Measurements from ENCODE around the gene RCSD1. TPM values are rescaled to one million over a fixed set of nuclear protein-coding genes. Genes with fewer than 3 reads are reported as not detected.

RCSD1 gene
- polyA plus RNA-seq, 3 donors: 116 to 218 (median 216) TPM

DNA sequence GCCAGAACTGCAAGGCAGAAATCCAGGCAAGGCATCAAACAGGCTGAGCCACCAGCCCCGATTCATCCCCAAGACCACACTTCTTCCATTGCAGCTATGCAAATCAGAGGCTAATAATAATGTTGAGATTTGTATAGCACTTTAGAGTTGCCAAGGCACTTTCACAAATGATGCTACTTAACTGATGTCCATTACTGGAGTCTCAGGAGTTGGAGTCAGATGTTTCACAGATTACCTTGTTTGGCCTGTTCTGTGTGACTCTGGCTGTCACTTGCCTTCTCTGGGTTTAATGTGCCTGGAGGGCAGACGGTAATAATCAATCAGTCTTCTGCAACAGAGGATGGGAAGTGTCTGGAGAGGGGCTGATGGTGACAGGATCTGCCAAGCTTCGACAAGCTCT, 51.0 kb downstream of the RCSD1 start:
- peaks cover 100% of the 10 kb centered on the region for H4K20me1 ChIP-seq (ENCODE audit: insufficient read depth, low read length)
- H3K4me3 Mint-ChIP-seq: no peak overlapping the region
- intact Hi-C loops (cut with micrococcal nuclease): loop anchor here (10.0 kb wide), 2 partner anchors 126 to 276 kb away; partner anchors contain the start of gene CREG1 (in 1 of the 2)
- peak overlapping the region in 4 of 7 donors; percentile 22 to 74 (median 50) for H3K27ac Mint-ChIP-seq
- H3K36me3 ChIP-seq (replicated peaks in 1 of 2; ENCODE audit: control insufficient read depth in 1 of 2, insufficient read depth in 2 of 2, low read length in 2 of 2): peaks cover 83 to 100% of the 10 kb centered on the region in 2 donors
- no peaks in the 10 kb centered on the region for H3K27me3 Mint-ChIP-seq (ENCODE audit: low read depth in 3 of 3)
- TF ChIP-seq, protein P1, sequence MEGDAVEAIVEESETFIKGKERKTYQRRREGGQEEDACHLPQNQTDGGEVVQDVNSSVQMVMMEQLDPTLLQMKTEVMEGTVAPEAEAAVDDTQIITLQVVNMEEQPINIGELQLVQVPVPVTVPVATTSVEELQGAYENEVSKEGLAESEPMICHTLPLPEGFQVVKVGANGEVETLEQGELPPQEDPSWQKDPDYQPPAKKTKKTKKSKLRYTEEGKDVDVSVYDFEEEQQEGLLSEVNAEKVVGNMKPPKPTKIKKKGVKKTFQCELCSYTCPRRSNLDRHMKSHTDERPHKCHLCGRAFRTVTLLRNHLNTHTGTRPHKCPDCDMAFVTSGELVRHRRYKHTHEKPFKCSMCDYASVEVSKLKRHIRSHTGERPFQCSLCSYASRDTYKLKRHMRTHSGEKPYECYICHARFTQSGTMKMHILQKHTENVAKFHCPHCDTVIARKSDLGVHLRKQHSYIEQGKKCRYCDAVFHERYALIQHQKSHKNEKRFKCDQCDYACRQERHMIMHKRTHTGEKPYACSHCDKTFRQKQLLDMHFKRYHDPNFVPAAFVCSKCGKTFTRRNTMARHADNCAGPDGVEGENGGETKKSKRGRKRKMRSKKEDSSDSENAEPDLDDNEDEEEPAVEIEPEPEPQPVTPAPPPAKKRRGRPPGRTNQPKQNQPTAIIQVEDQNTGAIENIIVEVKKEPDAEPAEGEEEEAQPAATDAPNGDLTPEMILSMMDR (IDR thresholded peaks at IDR 0.05): no peak
- H3K9ac ChIP-seq (ENCODE audit: insufficient read depth, low read length, poor library complexity, severe bottlenecking): no peak overlapping the region
- WGBS (ENCODE audit: insufficient coverage): 100% methylated on average over 1 of the region's 3 CpGs
- H3K9me3 Mint-ChIP-seq: no peaks in the 10 kb centered on the region
- H3K27ac ChIP-seq (ENCODE audit: low read depth in 1 of 2, low read length in 2 of 2): peak overlapping the region in 1 of 2 donors; percentile 82
- DNase-seq: no peak
- H2AFZ ChIP-seq (ENCODE audit: insufficient read depth, low read depth, low read length, poor library complexity, severe bottlenecking): no peak overlapping the region
- H3K4me1 Mint-ChIP-seq: peaks cover 17% of the 10 kb centered on the region
- peaks cover 92% of the 10 kb centered on the region for H3K79me2 ChIP-seq (ENCODE audit: insufficient read depth, low read length)
- no peaks in the 10 kb centered on the region for H3K27me3 ChIP-seq (ENCODE audit: control insufficient read depth in 2 of 2, insufficient read depth in 2 of 2, low read length in 2 of 2)
- peaks cover 15 to 17% of the 10 kb centered on the region in 2 donors for H3K4me1 ChIP-seq (ENCODE audit: control insufficient read depth in 1 of 2, insufficient read depth in 2 of 2, low read length in 2 of 2)
- peaks cover 0 to 45% of the 10 kb centered on the region in 2 donors for H3K36me3 Mint-ChIP-seq
- no peaks in the 10 kb centered on the region for H3K9me3 ChIP-seq (replicated peaks in 1 of 2; ENCODE audit: control insufficient read depth in 1 of 2, insufficient read depth in 1 of 2, low read length in 2 of 2)
- H3K4me3 ChIP-seq (replicated peaks in 1 of 3; ENCODE audit: low read depth in 2 of 3, low read length in 3 of 3): no peak overlapping the region
- no peak overlapping the region for H3K4me2 ChIP-seq (replicated peaks; ENCODE audit: extremely low read depth, low read length, poor library complexity, severe bottlenecking)

DNA sequence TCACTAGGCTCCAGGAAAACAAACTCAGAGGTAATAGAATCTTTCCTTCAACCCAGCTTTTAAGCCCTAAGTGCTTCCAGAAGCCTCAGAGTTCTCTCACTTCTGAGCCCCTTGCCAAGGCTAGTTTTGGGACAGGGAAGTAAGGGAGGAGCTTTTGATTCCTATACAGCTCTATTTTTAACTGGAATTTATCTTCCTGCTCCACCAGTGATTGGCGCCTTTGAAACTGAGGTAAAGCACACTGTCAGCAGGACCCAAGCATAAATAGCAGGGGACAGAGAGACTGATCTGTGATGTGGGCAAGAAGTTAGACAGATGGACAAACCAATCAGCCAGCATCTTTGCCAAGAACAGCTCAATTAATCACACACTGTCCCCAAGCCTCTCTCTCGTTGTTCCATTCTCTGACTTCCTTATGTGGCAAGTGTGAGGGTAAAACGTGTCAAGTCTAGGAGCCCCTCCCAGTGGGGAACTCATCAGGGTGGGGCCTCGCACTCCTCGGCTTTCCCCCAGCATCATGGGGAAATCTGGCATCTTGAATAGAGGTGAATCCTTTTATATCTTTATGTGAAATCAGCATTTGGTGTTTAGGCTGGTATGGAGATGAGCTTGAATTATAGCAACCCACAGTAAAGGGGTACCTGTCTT, 51.5 kb downstream of the RCSD1 start:
- DNase-seq: peak in 1 of 3 donors; percentile 18
- H3K4me1 ChIP-seq (ENCODE audit: control insufficient read depth in 1 of 2, insufficient read depth in 2 of 2, low read length in 2 of 2): peaks cover 15 to 17% of the 10 kb centered on the region in 2 donors
- H3K9me3 Mint-ChIP-seq: no peaks in the 10 kb centered on the region
- H3K9ac ChIP-seq (ENCODE audit: insufficient read depth, low read length, poor library complexity, severe bottlenecking): no peak overlapping the region
- peaks cover 100% of the 10 kb centered on the region for H4K20me1 ChIP-seq (ENCODE audit: insufficient read depth, low read length)
- peaks cover 0 to 45% of the 10 kb centered on the region in 2 donors for H3K36me3 Mint-ChIP-seq
- intact Hi-C loops (cut with micrococcal nuclease): loop anchor here (10.0 kb wide), 2 partner anchors 127 to 277 kb away; partner anchors contain the start of gene CREG1 (in 1 of the 2)
- H3K9me3 ChIP-seq (replicated peaks in 1 of 2; ENCODE audit: control insufficient read depth in 1 of 2, insufficient read depth in 1 of 2, low read length in 2 of 2): no peaks in the 10 kb centered on the region
- H3K27me3 ChIP-seq (ENCODE audit: control insufficient read depth in 2 of 2, insufficient read depth in 2 of 2, low read length in 2 of 2): no peaks in the 10 kb centered on the region
- H3K27ac ChIP-seq (ENCODE audit: low read depth in 1 of 2, low read length in 2 of 2): peak overlapping the region in 1 of 2 donors; percentile 82
- peaks cover 85 to 100% of the 10 kb centered on the region in 2 donors for H3K36me3 ChIP-seq (replicated peaks in 1 of 2; ENCODE audit: control insufficient read depth in 1 of 2, insufficient read depth in 2 of 2, low read length in 2 of 2)
- H3K27ac Mint-ChIP-seq: peak overlapping the region in 4 of 7 donors; percentile 38 to 74 (median 68)
- H3K27me3 Mint-ChIP-seq (ENCODE audit: low read depth in 3 of 3): no peaks in the 10 kb centered on the region
- H3K79me2 ChIP-seq (ENCODE audit: insufficient read depth, low read length): peaks cover 92% of the 10 kb centered on the region
- H3K4me1 Mint-ChIP-seq: peaks cover 14% of the 10 kb centered on the region
- TF ChIP-seq, protein P1 (IDR thresholded peaks at IDR 0.05): no peak
- H2AFZ ChIP-seq (ENCODE audit: insufficient read depth, low read depth, low read length, poor library complexity, severe bottlenecking): no peak overlapping the region
- no peak overlapping the region for H3K4me3 Mint-ChIP-seq
- H3K4me2 ChIP-seq (replicated peaks; ENCODE audit: extremely low read depth, low read length, poor library complexity, severe bottlenecking): no peak overlapping the region
- H3K4me3 ChIP-seq (replicated peaks in 1 of 3; ENCODE audit: low read depth in 2 of 3, low read length in 3 of 3): no peak overlapping the region
- no CpG with 5 or more reads among the region's 5 CpGs for WGBS (ENCODE audit: insufficient coverage)

Measured in CD14-positive monocyte (primary cell).